T-helper 2 cell treated with Interferon-gamma antibody and Interleukin-4, amounts not matched to agents 5 μg/mL and 100 μg/mL, for 36 hours (primary cell): ENCODE results near the gene APOL3.
"Not testable (repeated sequence)": the region's sequence is repeated elsewhere in the genome, so short reads cannot be mapped to it uniquely, and the experiment has no call there.

Experiments used
- DNase-seq: peaks from one replicate; pipeline ENCODE4 v3.0.0; 2021; ENCODE audit warnings: low spot score
- H3K27ac Mint-ChIP-seq: one replicate; pipeline ENCODE4 v1.8.0; 2021; ENCODE audit warnings: mild to moderate bottlenecking, mixed read lengths
- H3K27me3 Mint-ChIP-seq: one replicate; pipeline ENCODE4 v1.8.0; 2021; ENCODE audit warnings: low read depth, mixed read lengths
- H3K36me3 Mint-ChIP-seq: one replicate; pipeline ENCODE4 v1.8.0; 2021; ENCODE audit warnings: low read depth, mixed read lengths
- H3K4me1 Mint-ChIP-seq: one replicate; pipeline ENCODE4 v1.8.0; 2021; ENCODE audit warnings: low read depth, mixed read lengths
- H3K4me3 Mint-ChIP-seq: one replicate; pipeline ENCODE4 v1.8.0; 2022; ENCODE audit warnings: mild to moderate bottlenecking, moderate library complexity, mixed read lengths
- H3K9me3 Mint-ChIP-seq: one replicate; pipeline ENCODE4 v1.8.0; 2021; ENCODE audit warnings: mixed read lengths

The APOL3 gene

DNA sequence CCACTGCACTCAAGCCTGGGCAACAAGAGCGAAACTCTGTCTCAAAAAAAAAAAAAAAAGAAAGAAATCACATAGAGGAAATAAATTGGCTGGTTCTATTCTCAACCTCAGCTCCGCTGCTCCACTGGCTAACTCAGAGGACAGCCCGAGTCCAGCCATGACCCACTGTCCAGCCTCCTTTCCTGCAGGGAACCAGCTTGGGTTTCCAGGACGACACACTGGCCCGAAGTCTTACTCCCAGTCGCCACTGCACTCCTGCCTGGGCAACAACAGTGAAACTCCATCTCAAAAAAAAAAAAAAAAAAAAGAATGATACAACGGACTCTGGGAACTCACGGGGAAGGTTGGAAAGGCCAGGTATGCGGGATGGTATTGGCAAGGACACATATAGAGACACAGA is 31.5 kb downstream of the APOL3 start:
- Mint-ChIP-seq H3K4me3 (no peak overlapping the region), H3K36me3 (no peaks in the 10 kb centered on the region), H3K9me3 (no peaks in the 10 kb centered on the region), H3K27me3 (peaks cover 11% of the 10 kb centered on the region), H3K4me1 (peaks cover 9% of the 10 kb centered on the region), H3K27ac (no peak overlapping the region)
- DNase-seq = no peak

DNA sequence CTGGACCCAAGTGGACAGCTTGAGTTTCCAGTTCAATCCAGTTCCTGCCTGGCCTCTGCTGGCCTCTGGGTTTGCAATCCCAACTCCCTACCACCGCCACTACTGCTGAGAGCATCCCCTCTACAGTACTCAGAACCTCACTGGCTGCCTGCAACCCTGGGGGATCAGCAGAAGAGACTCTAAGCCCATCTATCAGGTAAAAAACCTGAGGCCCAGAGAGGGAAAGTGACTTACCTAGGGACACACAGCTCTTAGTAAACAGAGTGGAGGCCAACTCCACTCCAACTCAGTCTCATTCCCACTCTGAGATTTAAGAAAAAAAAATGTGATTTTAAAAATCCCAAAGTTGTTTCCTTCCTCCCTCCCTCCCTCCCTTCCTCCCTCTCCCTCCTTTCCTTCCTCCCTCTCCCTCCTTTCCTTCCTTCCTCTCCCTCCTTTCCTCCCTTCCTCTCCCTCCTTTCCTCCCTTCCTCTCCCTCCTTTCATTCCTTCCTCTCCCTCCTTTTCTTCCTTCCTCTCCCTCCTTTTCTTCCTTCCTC is 34.5 kb downstream of the APOL3 start:
- no peak for DNase-seq
- peaks cover 7% of the 10 kb centered on the region for H3K4me1 Mint-ChIP-seq
- H3K4me3 Mint-ChIP-seq = no peak overlapping the region
- H3K27me3 Mint-ChIP-seq = peaks cover 11% of the 10 kb centered on the region
- peaks cover 2% of the 10 kb centered on the region for H3K36me3 Mint-ChIP-seq
- H3K27ac Mint-ChIP-seq = no peak overlapping the region
- H3K9me3 Mint-ChIP-seq = no peaks in the 10 kb centered on the region

DNA sequence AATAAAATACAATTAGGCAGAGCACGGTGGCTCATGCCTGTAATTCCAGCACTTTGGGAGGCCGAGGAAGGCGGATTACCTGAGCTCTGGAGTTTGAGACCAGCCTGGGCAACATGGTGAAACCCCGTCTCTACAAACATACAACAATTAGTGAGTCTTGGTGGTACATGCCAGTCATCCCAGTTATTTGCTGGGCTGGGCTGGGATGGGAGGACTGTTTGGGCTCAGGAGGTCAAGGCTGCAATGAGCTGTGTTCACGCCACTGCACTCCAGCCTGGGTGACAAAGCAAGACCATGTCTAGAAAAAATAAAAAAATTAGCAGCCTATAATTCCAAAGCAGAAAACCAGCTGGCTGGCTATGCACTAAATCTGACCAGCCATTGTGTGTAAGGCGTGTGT is 35.1 kb downstream of the APOL3 start:
- no peak overlapping the region for H3K4me3 Mint-ChIP-seq
- no peak for DNase-seq
- H3K36me3 Mint-ChIP-seq = peaks cover 2% of the 10 kb centered on the region
- H3K4me1 Mint-ChIP-seq = peaks cover 7% of the 10 kb centered on the region
- no peak overlapping the region for H3K27ac Mint-ChIP-seq
- H3K27me3 Mint-ChIP-seq = peaks cover 11% of the 10 kb centered on the region
- no peaks in the 10 kb centered on the region for H3K9me3 Mint-ChIP-seq

DNA sequence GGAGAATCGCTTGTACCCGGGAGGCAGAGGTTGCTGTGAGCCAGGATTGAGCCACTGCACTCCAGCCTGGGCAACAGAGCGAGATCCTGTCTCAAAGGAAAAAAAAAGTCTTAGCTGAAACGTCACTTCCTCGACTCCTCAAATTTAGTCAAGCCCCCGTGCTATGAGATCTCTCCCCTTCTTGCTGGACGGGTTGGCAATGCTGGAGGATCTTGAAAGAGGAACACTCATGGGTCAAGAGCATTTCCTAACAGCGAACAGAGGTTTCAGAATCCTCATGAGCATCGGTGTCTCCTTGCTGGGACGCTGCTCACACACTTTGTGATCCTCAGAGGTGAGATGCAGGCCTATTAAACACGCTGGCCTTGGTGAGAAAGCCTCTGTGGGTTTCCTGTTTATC is 35.9 kb downstream of the APOL3 start:
- H3K36me3 Mint-ChIP-seq = peaks cover 2% of the 10 kb centered on the region
- H3K4me3 Mint-ChIP-seq = no peak overlapping the region
- H3K27me3 Mint-ChIP-seq = peaks cover 13% of the 10 kb centered on the region
- no peak for DNase-seq
- no peaks in the 10 kb centered on the region for H3K9me3 Mint-ChIP-seq
- no peak overlapping the region for H3K27ac Mint-ChIP-seq
- H3K4me1 Mint-ChIP-seq = peaks cover 7% of the 10 kb centered on the region

DNA sequence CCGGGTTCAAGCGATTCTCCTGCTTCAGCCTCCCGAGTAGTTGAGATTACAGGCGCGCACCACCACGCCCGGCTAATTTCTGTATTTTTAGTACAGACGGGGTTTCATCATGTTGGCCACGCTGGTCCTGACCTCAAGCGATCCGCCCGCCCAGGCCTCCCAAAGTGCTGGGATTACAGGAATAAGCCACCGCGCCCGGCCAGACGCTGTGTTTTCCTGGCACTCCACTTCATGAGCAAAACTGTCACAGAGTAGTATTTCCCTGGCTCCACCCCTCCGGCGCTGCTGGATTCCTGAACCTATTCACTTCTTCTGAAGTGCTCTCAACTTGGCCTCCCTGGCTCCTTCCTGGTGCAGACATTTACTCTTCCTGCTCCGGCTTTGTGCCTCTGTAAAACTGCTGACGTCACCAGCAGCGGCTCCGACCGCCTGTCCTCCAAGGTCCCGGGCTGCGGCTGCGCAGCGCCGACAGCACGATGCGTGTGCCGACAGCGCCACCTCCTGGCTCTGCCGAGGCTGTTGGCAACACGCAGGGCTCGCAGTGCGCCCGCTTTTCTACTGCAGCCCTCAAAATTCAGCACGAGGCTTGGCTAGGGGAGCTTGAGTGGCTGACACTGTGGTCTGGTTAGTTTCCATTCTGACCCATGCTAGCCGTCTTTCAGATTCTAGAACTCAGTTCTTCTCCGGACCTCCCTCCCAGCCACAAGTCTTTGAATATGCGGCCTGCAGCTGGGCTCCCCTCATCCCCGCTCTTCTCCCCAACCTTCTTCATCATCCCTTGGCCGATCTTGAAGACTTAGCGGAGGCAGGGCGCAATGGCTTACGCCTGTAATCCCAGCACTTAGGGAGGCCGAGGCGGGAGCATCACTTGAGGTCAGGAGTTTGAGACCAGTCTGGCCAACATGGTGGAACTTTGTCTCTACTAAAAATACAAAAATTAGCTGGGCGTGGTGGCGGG is 36.6 kb downstream of the APOL3 start:
- DNase-seq = peak; percentile 90
- Mint-ChIP-seq H3K36me3 (peaks cover 2% of the 10 kb centered on the region), H3K27me3 (peaks cover 14% of the 10 kb centered on the region), H3K27ac (peak overlapping the region; percentile 90), H3K4me3 (peak overlapping the region; percentile 76), H3K9me3 (no peaks in the 10 kb centered on the region), H3K4me1 (peaks cover 7% of the 10 kb centered on the region)

DNA sequence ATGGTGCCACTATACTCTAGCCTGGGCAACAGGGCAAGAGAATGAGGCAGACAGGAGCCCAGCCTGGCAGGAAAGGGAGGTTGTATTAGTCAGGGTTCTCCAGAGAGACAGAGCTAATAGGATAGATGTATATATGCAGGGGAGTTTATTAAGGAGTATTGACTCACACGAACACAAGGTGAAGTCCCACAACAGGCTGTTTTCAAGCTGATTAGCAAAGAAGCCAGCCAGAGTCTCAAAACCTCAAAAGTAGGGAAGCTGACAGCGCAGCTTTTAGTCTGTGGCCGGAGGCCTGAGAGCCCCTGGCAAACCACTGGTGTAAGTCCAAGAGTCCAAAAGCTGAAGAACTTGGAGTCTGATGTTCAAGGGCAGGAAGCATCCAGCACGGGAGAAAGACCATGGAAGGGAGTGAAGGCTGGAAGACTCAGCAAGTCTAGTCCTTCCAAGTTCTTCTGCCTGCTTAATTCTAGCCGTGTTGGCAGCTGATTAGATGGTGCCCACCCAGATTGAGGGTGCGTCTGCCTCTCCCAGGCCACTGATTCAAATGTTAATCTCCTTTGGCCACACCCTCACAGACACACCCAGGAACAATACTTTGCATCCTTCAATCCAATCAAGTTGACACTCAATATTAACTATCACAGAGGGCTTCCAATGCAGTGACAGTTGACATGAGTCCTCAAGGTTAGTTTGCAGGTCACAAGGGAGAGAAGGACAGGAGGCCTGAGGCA is 39.8 kb downstream of the APOL3 start:
- not testable (repeated sequence) for H3K4me1 Mint-ChIP-seq, H3K27me3 Mint-ChIP-seq, H3K27ac Mint-ChIP-seq, H3K36me3 Mint-ChIP-seq, DNase-seq, H3K4me3 Mint-ChIP-seq, H3K9me3 Mint-ChIP-seq

DNA sequence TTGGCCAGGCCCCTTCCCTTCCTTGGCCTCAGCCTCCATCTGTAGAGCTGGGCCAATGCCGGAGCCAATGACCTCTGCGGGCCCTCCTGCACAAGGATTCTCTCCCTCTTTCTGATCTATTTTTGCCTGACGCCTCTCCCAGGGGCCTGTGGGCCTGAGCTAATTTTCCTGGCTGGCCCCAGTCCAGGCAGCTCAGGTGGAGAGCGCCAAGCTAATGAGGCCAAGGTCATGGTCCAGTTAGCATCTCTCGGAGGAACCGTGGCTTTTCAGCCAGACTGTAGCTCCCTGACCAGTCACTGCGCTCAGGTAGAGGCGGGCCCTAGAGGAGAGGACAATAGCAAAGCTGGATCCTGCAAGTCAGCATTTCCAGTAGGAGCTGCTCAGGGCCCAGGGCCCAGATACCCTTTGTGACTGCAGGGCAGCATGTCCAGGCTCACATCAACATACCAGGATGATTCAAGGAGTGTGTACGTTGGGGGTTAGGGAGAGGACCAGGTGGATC is 43.5 kb downstream of the APOL3 start:
- Mint-ChIP-seq H3K4me1 (no peaks in the 10 kb centered on the region), H3K27ac (no peak overlapping the region), H3K27me3 (peaks cover 3% of the 10 kb centered on the region), H3K9me3 (no peaks in the 10 kb centered on the region), H3K36me3 (no peaks in the 10 kb centered on the region), H3K4me3 (no peak overlapping the region)
- DNase-seq = no peak

DNA sequence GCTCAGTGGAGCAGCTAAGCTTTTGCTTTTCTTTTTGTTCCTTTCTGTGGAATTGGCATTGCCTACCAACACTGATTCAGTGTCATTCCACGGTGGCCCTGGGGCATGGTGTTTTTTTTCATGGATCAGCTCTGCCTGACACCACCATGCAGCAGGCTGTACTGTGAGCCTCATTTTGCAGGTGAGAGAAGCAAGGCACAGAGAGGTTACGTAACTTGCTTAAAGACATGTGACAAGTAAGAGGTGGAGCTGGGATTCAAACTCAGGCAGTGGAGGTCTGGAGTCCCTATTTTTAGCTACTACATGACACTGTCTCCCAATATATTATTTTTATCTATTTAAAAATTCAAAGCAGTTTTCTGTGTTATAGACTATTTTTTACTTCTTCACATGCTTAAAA is 44.4 kb downstream of the APOL3 start:
- Mint-ChIP-seq H3K4me1 (no peaks in the 10 kb centered on the region), H3K27me3 (peaks cover 3% of the 10 kb centered on the region), H3K9me3 (no peaks in the 10 kb centered on the region), H3K36me3 (no peaks in the 10 kb centered on the region), H3K27ac (no peak overlapping the region), H3K4me3 (no peak overlapping the region)
- no peak for DNase-seq

DNA sequence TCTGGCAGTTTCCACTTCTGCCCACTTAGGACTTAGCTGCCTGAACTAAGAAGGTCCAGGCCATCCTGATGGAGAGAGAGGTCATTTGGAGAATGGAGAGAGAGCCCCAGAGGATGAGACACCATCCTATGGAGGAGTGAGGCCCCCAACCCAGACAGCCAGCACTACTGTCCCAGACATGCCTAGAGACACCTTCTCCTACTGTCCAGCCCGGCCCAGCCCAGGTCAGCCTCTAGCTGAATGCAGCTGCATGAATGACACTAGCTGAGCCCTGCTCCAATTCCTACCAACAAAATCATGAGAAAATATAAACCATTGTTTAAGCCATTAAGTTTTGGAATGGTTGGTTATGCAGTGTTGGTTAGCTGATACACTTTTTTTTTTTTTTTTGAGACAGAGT is 47.4 kb downstream of the APOL3 start:
- no peaks in the 10 kb centered on the region for H3K27me3 Mint-ChIP-seq
- H3K4me3 Mint-ChIP-seq = no peak overlapping the region

DNA sequence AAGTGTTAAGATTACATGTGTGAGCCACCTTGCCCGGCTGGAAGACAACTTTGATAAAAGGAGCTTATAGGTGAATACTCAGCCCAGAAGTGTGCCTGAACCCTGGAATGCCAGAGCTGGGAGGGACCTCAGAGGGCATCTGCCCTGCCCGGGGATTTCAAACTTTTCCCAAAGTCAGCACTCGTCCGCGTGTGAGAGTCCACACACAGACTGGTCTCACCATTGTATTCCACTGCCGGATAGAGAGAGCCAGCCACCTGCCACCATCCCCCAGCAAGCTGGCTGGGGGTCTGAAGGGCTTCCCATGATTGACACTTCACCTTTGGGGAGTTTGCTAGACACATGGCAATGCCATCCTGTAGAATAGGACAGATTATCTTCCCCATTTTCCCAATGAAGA is 49.2 kb downstream of the APOL3 start:
- DNase-seq = no peak
- Mint-ChIP-seq H3K27ac (no peak overlapping the region), H3K4me3 (no peak overlapping the region), H3K4me1 (no peaks in the 10 kb centered on the region), H3K36me3 (no peaks in the 10 kb centered on the region), H3K9me3 (no peaks in the 10 kb centered on the region), H3K27me3 (peaks cover 3% of the 10 kb centered on the region)

More for the DNA sequence above, 47.4 kb downstream of the APOL3 start:
- H3K36me3 Mint-ChIP-seq = no peaks in the 10 kb centered on the region
- no peak overlapping the region for H3K27ac Mint-ChIP-seq
- H3K9me3 Mint-ChIP-seq = no peaks in the 10 kb centered on the region
- H3K4me1 Mint-ChIP-seq = no peaks in the 10 kb centered on the region
- no peak for DNase-seq

DNA sequence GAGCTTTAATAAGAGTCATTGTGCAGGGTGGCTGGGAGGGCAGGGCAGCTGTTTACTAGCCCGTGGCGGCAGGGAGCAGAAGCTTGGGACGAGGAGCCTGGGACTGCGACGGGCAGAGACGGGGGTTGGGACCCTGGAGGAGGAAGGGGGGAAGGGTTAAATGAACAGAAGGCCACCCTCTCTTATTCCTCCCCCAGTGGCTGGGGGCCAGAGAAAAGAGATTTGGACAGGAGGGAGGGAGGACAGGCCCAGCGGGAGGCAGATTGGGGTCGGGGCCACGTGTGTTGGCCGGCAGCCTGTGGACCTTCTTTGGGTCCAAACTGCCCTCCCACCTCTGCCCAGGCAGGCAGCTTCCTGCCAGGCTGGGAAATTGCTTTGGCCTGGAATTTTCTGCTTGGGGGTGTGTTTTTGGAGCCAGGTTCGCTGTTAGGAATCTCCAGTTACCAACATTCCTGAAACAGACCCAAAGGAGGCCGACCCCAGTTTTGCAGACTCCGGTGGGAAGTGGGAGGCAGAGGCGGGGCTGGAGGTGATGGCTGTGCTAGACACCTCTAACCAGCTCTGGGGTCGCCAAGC is 50.2 kb downstream of the APOL3 start:
- no peaks in the 10 kb centered on the region for H3K9me3 Mint-ChIP-seq
- H3K4me1 Mint-ChIP-seq = no peaks in the 10 kb centered on the region
- H3K36me3 Mint-ChIP-seq = no peaks in the 10 kb centered on the region
- peaks cover 9% of the 10 kb centered on the region for H3K27me3 Mint-ChIP-seq
- H3K27ac Mint-ChIP-seq = no peak overlapping the region
- DNase-seq = no peak
- no peak overlapping the region for H3K4me3 Mint-ChIP-seq

DNA sequence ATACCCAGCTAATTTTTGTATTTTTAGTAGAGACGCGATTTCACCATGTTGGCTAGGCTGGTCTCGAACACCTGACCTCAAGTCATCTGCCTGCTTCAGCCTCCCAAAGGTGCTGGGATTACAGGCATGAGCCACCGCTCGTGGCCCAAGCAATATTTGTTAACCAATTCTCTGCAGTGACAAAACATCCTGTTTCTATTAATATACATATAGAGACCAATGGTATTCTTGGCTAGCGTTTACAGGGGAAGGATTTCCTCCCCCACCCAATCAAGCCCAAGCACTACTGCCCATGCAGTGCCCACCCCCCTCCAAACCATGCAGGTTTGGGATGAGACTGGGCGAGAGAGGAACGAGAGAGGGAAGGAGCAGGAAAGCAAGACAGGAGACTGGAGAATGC is 53.1 kb downstream of the APOL3 start:
- DNase-seq = no peak
- H3K27ac Mint-ChIP-seq = no peak overlapping the region
- no peaks in the 10 kb centered on the region for H3K9me3 Mint-ChIP-seq
- H3K27me3 Mint-ChIP-seq = peaks cover 9% of the 10 kb centered on the region
- H3K4me3 Mint-ChIP-seq = no peak overlapping the region
- H3K36me3 Mint-ChIP-seq = no peaks in the 10 kb centered on the region
- H3K4me1 Mint-ChIP-seq = no peaks in the 10 kb centered on the region

DNA sequence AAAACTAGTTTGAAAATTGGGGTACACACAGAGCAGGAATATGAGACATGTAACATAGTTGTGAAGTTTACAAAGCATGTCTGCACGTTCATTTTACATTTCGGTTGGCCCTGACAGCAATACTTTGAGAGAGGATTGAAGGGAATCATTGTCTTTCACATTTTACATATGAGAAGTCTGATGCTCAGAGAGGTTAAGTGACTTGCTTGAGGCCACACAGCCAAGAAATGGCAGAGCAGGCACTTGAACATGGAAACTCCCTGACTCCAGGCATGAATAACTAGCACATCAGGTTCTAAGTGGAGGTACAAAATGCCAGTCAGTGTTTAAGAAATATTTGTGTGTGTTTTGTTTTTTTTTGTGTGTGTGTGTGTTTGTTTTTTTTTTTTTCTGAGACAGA is 53.6 kb downstream of the APOL3 start:
- H3K27ac Mint-ChIP-seq = no peak overlapping the region
- H3K9me3 Mint-ChIP-seq = no peaks in the 10 kb centered on the region
- no peak overlapping the region for H3K4me3 Mint-ChIP-seq
- DNase-seq = no peak
- peaks cover 9% of the 10 kb centered on the region for H3K27me3 Mint-ChIP-seq
- no peaks in the 10 kb centered on the region for H3K36me3 Mint-ChIP-seq
- no peaks in the 10 kb centered on the region for H3K4me1 Mint-ChIP-seq

DNA sequence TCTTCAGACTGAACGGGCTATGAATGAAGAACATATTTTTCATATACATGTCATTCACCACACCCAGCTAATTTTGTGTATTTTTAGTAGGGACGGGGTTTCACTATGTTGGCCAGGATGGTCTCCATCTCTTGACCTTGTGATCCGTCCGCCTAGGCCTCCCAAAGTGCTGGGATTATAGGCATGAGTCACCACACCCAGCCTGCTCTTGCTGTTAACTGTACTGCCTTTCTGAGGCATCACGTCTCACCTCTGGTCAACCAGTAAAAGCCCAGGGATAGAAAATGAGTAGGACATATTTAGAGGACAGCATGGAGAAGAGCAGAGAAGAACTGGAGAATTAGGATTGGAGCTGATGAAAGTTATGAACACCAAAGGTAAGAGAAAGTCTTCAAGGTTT is 55.6 kb downstream of the APOL3 start:
- peaks cover 15% of the 10 kb centered on the region for H3K27me3 Mint-ChIP-seq
- no peak overlapping the region for H3K4me3 Mint-ChIP-seq
- H3K4me1 Mint-ChIP-seq = no peaks in the 10 kb centered on the region
- no peaks in the 10 kb centered on the region for H3K36me3 Mint-ChIP-seq
- no peak for DNase-seq
- H3K27ac Mint-ChIP-seq = no peak overlapping the region
- H3K9me3 Mint-ChIP-seq = no peaks in the 10 kb centered on the region
